ENCODE data around the gene NFE2L2. TPM values are rescaled to one million over a fixed set of nuclear protein-coding genes. Genes with fewer than 3 reads are reported as not detected.
"Not testable (repeated sequence)": the region's sequence is repeated elsewhere in the genome, so short reads cannot be mapped to it uniquely, and the experiment has no call there.

Gene NFE2L2
- total RNA-seq, 4 donors from 2014 or later, result 55.5 to 111 (median 89.2) TPM

GRCh38 chr2:177249038-177249437 lies 15.5 kb downstream of the NFE2L2 start:
- H3K27ac ChIP-seq, result no peak overlapping the region
- no peak overlapping the region for H3K4me3 ChIP-seq
- peaks cover 11 to 99% (median 62%) of the 10 kb centered on the region in 3 donors for H3K4me1 ChIP-seq
- TF ChIP-seq EP300 (IDR thresholded peaks at IDR 0.05), result no peak
- no peak for TF ChIP-seq POLR2A (IDR thresholded peaks at IDR 0.05)
- TF ChIP-seq CTCF (IDR thresholded peaks at IDR 0.05), result no peak
- no peak for ATAC-seq
- 59 to 75% methylated on average over 2 of the region's 7 CpGs for WGBS, 2 donors (ENCODE audit: low coverage in 1 of 2)
- no peaks in the 10 kb centered on the region for H3K27me3 ChIP-seq
- no peaks in the 10 kb centered on the region for H3K9me3 ChIP-seq
- no peaks in the 10 kb centered on the region for H3K36me3 ChIP-seq

- peaks cover 16 to 99% (median 62%) of the 10 kb centered on the region in 3 donors for H3K4me1 ChIP-seq
- 79 to 82% methylated on average over 6 of the region's 6 CpGs for WGBS, 2 donors (ENCODE audit: low coverage in 1 of 2)
These were observed 16.7 kb downstream of the NFE2L2 start for GRCh38 chr2:177247693-177248262.

GRCh38 chr2:177246523-177247030 lies 17.9 kb downstream of the NFE2L2 start:
- not testable (repeated sequence) for H3K27me3 ChIP-seq, H3K9me3 ChIP-seq, H3K4me3 ChIP-seq, ATAC-seq, H3K36me3 ChIP-seq
- peaks cover 19 to 99% (median 57%) of the 10 kb centered on the region in 3 donors for H3K4me1 ChIP-seq
- WGBS, 2 donors (ENCODE audit: low coverage in 1 of 2), result 84% methylated on average over 2 of the region's 2 CpGs; no CpG with 5 or more reads in 1 of the 2 donors
- peak overlapping the region in 1 of 4 donors; percentile 25 for H3K27ac ChIP-seq

More at GRCh38 chr2:177247693-177248262, 16.7 kb downstream of the NFE2L2 start:
- no peaks in the 10 kb centered on the region for H3K9me3 ChIP-seq
- no peaks in the 10 kb centered on the region for H3K27me3 ChIP-seq
- ATAC-seq, result no peak
- TF ChIP-seq CTCF (IDR thresholded peaks at IDR 0.05) (no peak), POLR2AphosphoS5 (IDR thresholded peaks at IDR 0.05) (no peak), POLR2A (IDR thresholded peaks at IDR 0.05) (no peak), EP300 (IDR thresholded peaks at IDR 0.05) (no peak)
- peak overlapping the region in 2 of 4 donors; percentile 12 to 24 for H3K27ac ChIP-seq
- no peaks in the 10 kb centered on the region for H3K36me3 ChIP-seq
- H3K4me3 ChIP-seq, result no peak overlapping the region

- no peak overlapping the region for H3K4me3 ChIP-seq
- H3K9me3 ChIP-seq, result no peaks in the 10 kb centered on the region
- H3K36me3 ChIP-seq, result no peaks in the 10 kb centered on the region
- WGBS, 2 donors (ENCODE audit: low coverage in 1 of 2), result 15 to 21% methylated on average over 2 of the region's 3 CpGs
- TF ChIP-seq POLR2A (IDR thresholded peaks at IDR 0.05) (no peak), POLR2AphosphoS5 (IDR thresholded peaks at IDR 0.05) (no peak), CTCF (IDR thresholded peaks at IDR 0.05) (no peak), EP300 (IDR thresholded peaks at IDR 0.05) (no peak)
- H3K4me1 ChIP-seq, result peaks cover 22 to 99% (median 57%) of the 10 kb centered on the region in 3 donors
- ATAC-seq, result no peak
- no peaks in the 10 kb centered on the region for H3K27me3 ChIP-seq
- H3K27ac ChIP-seq, result peak overlapping the region in 3 of 4 donors; percentile 9 to 85 (median 55)
These were observed 18.5 kb downstream of the NFE2L2 start for GRCh38 chr2:177246000-177246399.

- ATAC-seq, result no peak
- Histone ChIP-seq H3K4me3 (no peak overlapping the region), H3K27ac (peak overlapping the region in 3 of 4 donors; percentile 9 to 85 (median 83)), H3K36me3 (no peaks in the 10 kb centered on the region), H3K27me3 (no peaks in the 10 kb centered on the region), H3K4me1 (peaks cover 30 to 99% (median 60%) of the 10 kb centered on the region in 3 donors), H3K9me3 (no peaks in the 10 kb centered on the region)
- 16 to 20% methylated on average over 3 to 4 of the region's 4 CpGs for WGBS, 2 donors (ENCODE audit: low coverage in 1 of 2)
- TF ChIP-seq POLR2AphosphoS5 (IDR thresholded peaks at IDR 0.05) (peak; percentile 72), CTCF (IDR thresholded peaks at IDR 0.05) (no peak), EP300 (IDR thresholded peaks at IDR 0.05) (no peak)
These were observed 19.5 kb downstream of the NFE2L2 start for GRCh38 chr2:177245010-177245422.
